Keratinocyte (primary cell): ENCODE data around the gene ARMC3. TPM values are rescaled to one million over a fixed set of nuclear protein-coding genes. Genes with fewer than 3 reads are reported as not detected.

ENCODE experiments used
- DNase-seq: peaks from one replicate; pipeline ENCODE4 v3.0.0-alpha.2; 2011; ENCODE audit warnings: low read depth, missing footprints, low spot score
- FAIRE-seq: peaks from 2 replicates; lab custom pipeline; 2011; peaks lifted over from hg19 to GRCh38; lab: Jason Lieb, UNC
- H2AFZ ChIP-seq: 2 replicates; pipeline ENCODE4 v1.6.0; 2012; ENCODE audit warnings: low read length, control low read depth, inconsistent platforms; ENCODE audit not compliant: control insufficient read depth
- H3K27ac ChIP-seq: 2 replicates; pipeline ENCODE4 v1.5.1; 2011; ENCODE audit warnings: low read length; ENCODE audit not compliant: control insufficient read depth, insufficient read depth
- H3K27me3 ChIP-seq: 3 replicates; pipeline ENCODE4 v1.6.0; 2011; ENCODE audit warnings: low read length; ENCODE audit not compliant: control insufficient read depth, insufficient read depth; ENCODE audit errors: extremely low read depth
- H3K36me3 ChIP-seq, 2 experiments: 2 replicates in 1 of 2; 3 replicates in 1 of 2; pipeline ENCODE4 v1.5.1; 2011; ENCODE audit warnings: low read length in 2 of 2, mild to moderate bottlenecking in 1 of 2; ENCODE audit not compliant: control insufficient read depth in 2 of 2, insufficient read depth in 2 of 2; ENCODE audit errors: extremely low read depth in 1 of 2
- H3K4me1 ChIP-seq: 3 replicates; pipeline ENCODE4 v1.5.1; 2011; ENCODE audit warnings: low read length; ENCODE audit not compliant: control insufficient read depth, insufficient read depth; ENCODE audit errors: extremely low read depth
- H3K4me2 ChIP-seq: 3 replicates; pipeline ENCODE4 v1.6.0; 2011; ENCODE audit warnings: low read depth, low read length; ENCODE audit not compliant: control insufficient read depth, insufficient read depth; ENCODE audit errors: extremely low read depth
- H3K4me3 ChIP-seq, 3 experiments: fragments of 200-600 bp in 1 of 3; sonication (generic) in 1 of 3; 2 replicates in 2 of 3; 3 replicates in 1 of 3; pipeline ENCODE4 v1.5.1; 2011 to 2016; ENCODE audit warnings: low read length in 3 of 3, mild to moderate bottlenecking in 3 of 3, control low read depth in 2 of 3, inconsistent platforms in 1 of 3, low read depth in 1 of 3, mixed read lengths in 1 of 3, mixed run types in 1 of 3, moderate library complexity in 1 of 3; ENCODE audit not compliant: control insufficient read depth in 2 of 3, insufficient read depth in 2 of 3; ENCODE audit errors: extremely low read depth in 1 of 3
- H3K79me2 ChIP-seq: 2 replicates; pipeline ENCODE4 v1.6.0; 2012; ENCODE audit warnings: low read length; ENCODE audit not compliant: control insufficient read depth, insufficient read depth
- H3K9ac ChIP-seq: 3 replicates; pipeline ENCODE4 v1.6.0; 2011; ENCODE audit warnings: low read length; ENCODE audit not compliant: control insufficient read depth, insufficient read depth; ENCODE audit errors: extremely low read depth
- H3K9me1 ChIP-seq: 3 replicates; pipeline ENCODE4 v1.6.0; 2011; ENCODE audit warnings: low read length; ENCODE audit not compliant: control insufficient read depth, insufficient read depth; ENCODE audit errors: extremely low read depth
- H3K9me3 ChIP-seq: 2 replicates; pipeline ENCODE4 v1.5.1; 2012; ENCODE audit warnings: low read depth, low read length; ENCODE audit not compliant: control insufficient read depth
- H4K20me1 ChIP-seq: 3 replicates; pipeline ENCODE4 v1.6.0; 2011; ENCODE audit warnings: low read length; ENCODE audit not compliant: control insufficient read depth, insufficient read depth; ENCODE audit errors: extremely low read depth
- CTCF ChIP-seq, 3 experiments: IDR thresholded peaks in 1 of 3; conservative IDR thresholded peaks in 1 of 3; optimal IDR thresholded peaks in 1 of 3; 2 replicates in 2 of 3; 3 replicates in 1 of 3; pipeline versions ENCODE3 to v1.5.1; 2011; ENCODE audit warnings: low read length in 3 of 3, mild to moderate bottlenecking in 3 of 3, moderate library complexity in 2 of 3, control low read depth in 1 of 3, inconsistent platforms in 1 of 3; ENCODE audit not compliant: insufficient read depth in 2 of 3; ENCODE audit errors: extremely low read depth in 1 of 3
- EZH2 ChIP-seq: IDR thresholded peaks from one replicate; pipeline ENCODE4 v1.6.1; 2012; ENCODE audit warnings: inconsistent platforms, mild to moderate bottlenecking, low read length, moderate library complexity
- dilution Hi-C: fragments of 300-500 bp; cut with MboI; formaldehyde crosslinking; loops from one replicate; pipeline ENCODE4 v1.7.0; 2020; ENCODE audit warnings: low sequenced_read_pairs; ENCODE audit not compliant: extremely low pct_ligation_motif_present
- polyA plus RNA-seq, 5 experiments: library from polyadenylated mRNA; depleted of rRNA in 3 of 5; stranded (reverse) in 3 of 5; stranded (forward) in 1 of 5; unstranded in 1 of 5; fragments of >200 nt; gene quantifications; 1 replicate in 1 of 5; 2 replicates in 3 of 5; 3 replicates in 1 of 5; pipeline versions ENCODE4 v1.2.1 to v1.2.3, GENCODE V29; 2011 to 2012; ENCODE audit warnings: missing spikeins in 2 of 5, low read depth in 1 of 5, low replicate concordance in 1 of 5

ARMC3 gene
- polyA plus RNA-seq, 1 donor (not counting 4 experiments of a cell fraction or from before 2014, with no cell fraction given) = not detected

- dilution Hi-C loops = no loop called here
- Histone ChIP-seq H3K4me2 (no peak overlapping the region), H4K20me1 (no peaks in the 10 kb centered on the region), H3K4me1 (peaks cover 7% of the 10 kb centered on the region), H3K4me3 (no peak overlapping the region), H3K27ac (no peak overlapping the region), H3K9ac (no peak overlapping the region), H3K9me1 (peaks cover 2% of the 10 kb centered on the region), H3K9me3 (no peaks in the 10 kb centered on the region), H2AFZ (no peak overlapping the region), H3K79me2 (no peaks in the 10 kb centered on the region), H3K36me3 (no peaks in the 10 kb centered on the region), H3K27me3 (no peaks in the 10 kb centered on the region)
- no peak for DNase-seq
- TF ChIP-seq CTCF (optimal IDR thresholded peaks at IDR 0.05 in 1 of 3, IDR thresholded peaks at IDR 0.05 in 1 of 3, conservative IDR thresholded peaks at IDR 0.05 in 1 of 3; ENCODE audit: extremely low read depth in 1 of 3, insufficient read depth in 2 of 3, low read length in 3 of 3) = no peak
- no peak for TF ChIP-seq EZH2
- FAIRE-seq = no peak
Measured at GRCh38 chr10:23060918-23061317, 133.1 kb downstream of the ARMC3 start.

- no peak overlapping the region for H3K27ac ChIP-seq
- no peak overlapping the region for H3K4me3 ChIP-seq
- H3K9me1 ChIP-seq = peaks cover 2% of the 10 kb centered on the region
- no peak overlapping the region for H2AFZ ChIP-seq
- TF ChIP-seq EZH2 = no peak
- no peak for TF ChIP-seq CTCF (optimal IDR thresholded peaks at IDR 0.05 in 1 of 3, IDR thresholded peaks at IDR 0.05 in 1 of 3, conservative IDR thresholded peaks at IDR 0.05 in 1 of 3; ENCODE audit: extremely low read depth in 1 of 3, insufficient read depth in 2 of 3, low read length in 3 of 3)
- H3K27me3 ChIP-seq = no peaks in the 10 kb centered on the region
- peaks cover 9% of the 10 kb centered on the region for H3K4me1 ChIP-seq
- no peak overlapping the region for H3K4me2 ChIP-seq
- H3K9ac ChIP-seq = no peak overlapping the region
- DNase-seq (no peak), FAIRE-seq (no peak)
- dilution Hi-C loops = no loop called here
- H3K36me3 ChIP-seq = no peaks in the 10 kb centered on the region
- no peaks in the 10 kb centered on the region for H4K20me1 ChIP-seq
- H3K9me3 ChIP-seq = no peaks in the 10 kb centered on the region
- H3K79me2 ChIP-seq = no peaks in the 10 kb centered on the region
Measured at GRCh38 chr10:23063045-23063972, 135.5 kb downstream of the ARMC3 start.
